NCI-H146 treated with DMSO at 0.1 percent for 48 hours (cell line): ENCODE measurements around the gene SLC25A42.
A peak's percentile ranks its signal among the peaks of the same experiment; 100 is the strongest.
"Not testable (repeated sequence)": the region's sequence is repeated elsewhere in the genome, so short reads cannot be mapped to it uniquely, and the experiment has no call there.

Source experiments
- DNase-seq: peaks from one replicate; lab custom pipeline; 2025; ENCODE audit not compliant: unreplicated experiment; lab: John Stamatoyannopoulos, UW

SLC25A42 gene

GRCh38 chr19:19133985-19134384 is 70.2 kb downstream of the SLC25A42 start:
- no peak for DNase-seq

GRCh38 chr19:19134687-19135158 is 70.9 kb downstream of the SLC25A42 start:
- DNase-seq: peak; percentile 52

GRCh38 chr19:19135713-19136112 is 71.9 kb downstream of the SLC25A42 start:
- not testable (repeated sequence) for DNase-seq

- DNase-seq: no peak
These were observed 73.8 kb downstream of the SLC25A42 start for GRCh38 chr19:19137556-19138108.

GRCh38 chr19:19138109-19138981 is 74.6 kb downstream of the SLC25A42 start, which contains the start of gene TMEM161A:
TMEM161A (minus strand) TSS chr19:19138478; CDS start chr19:19138428, 50 bp downstream.
- peak; percentile 95 for DNase-seq

GRCh38 chr19:19139876-19140229 is 76.1 kb downstream of the SLC25A42 start:
- DNase-seq: no peak

GRCh38 chr19:19140476-19140875 is 76.7 kb downstream of the SLC25A42 start:
- DNase-seq: no peak

GRCh38 chr19:19142347-19142746 is 78.6 kb downstream of the SLC25A42 start:
- no peak for DNase-seq

GRCh38 chr19:19145281-19145680 is 81.5 kb downstream of the SLC25A42 start:
- DNase-seq: no peak

GRCh38 chr19:19145684-19146608 is 82.2 kb downstream of the SLC25A42 start:
- peak; percentile 55 for DNase-seq

- no peak for DNase-seq
These were observed 83.1 kb downstream of the SLC25A42 start for GRCh38 chr19:19146865-19147264.

- DNase-seq: no peak
These were observed 83.5 kb downstream of the SLC25A42 start for GRCh38 chr19:19147344-19147743.

- not testable (repeated sequence) for DNase-seq
These were observed 84.7 kb downstream of the SLC25A42 start for GRCh38 chr19:19148504-19148903.

GRCh38 chr19:19149435-19149834 is 85.6 kb downstream of the SLC25A42 start:
- DNase-seq: no peak

- no peak for DNase-seq
These were observed 87.6 kb downstream of the SLC25A42 start for GRCh38 chr19:19151418-19151817.

GRCh38 chr19:19152668-19153384 is 89.0 kb downstream of the SLC25A42 start:
- DNase-seq: no peak

- DNase-seq: no peak
These were observed 91.1 kb downstream of the SLC25A42 start for GRCh38 chr19:19154768-19155494.

- DNase-seq: no peak
These were observed 91.9 kb downstream of the SLC25A42 start for GRCh38 chr19:19155495-19156219.

- DNase-seq: no peak
These were observed 94.0 kb downstream of the SLC25A42 start for GRCh38 chr19:19157808-19158207.
